ENCODE data around the gene OPALIN. TPM values are rescaled to one million over a fixed set of nuclear protein-coding genes. Genes with fewer than 3 reads are reported as not detected.

Gene OPALIN
- total RNA-seq, 1 donor from 2014 or later, result not detected

DNA sequence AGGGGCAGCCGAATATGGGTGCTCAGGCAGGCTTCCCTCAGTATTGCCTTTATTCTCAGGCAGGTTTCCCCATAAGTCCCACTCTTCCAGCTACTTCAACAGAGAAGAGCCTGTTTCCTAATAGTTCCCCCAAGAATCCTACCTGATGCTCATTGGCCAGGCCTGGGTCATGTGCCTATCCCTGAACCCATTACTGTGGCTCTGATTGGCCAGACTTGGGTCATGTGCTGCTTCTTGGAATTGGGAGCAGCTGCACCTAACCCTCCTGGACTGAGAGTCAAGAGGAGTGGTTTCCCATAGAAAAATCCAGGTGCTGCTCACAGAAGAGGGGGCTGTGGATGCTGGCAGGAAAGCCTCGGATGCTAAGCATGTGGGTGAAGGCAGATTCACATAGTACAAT lies 21.7 kb downstream of the OPALIN start:
- ATAC-seq (no peak), DNase-seq (no peak)
- TF ChIP-seq CTCF (IDR thresholded peaks at IDR 0.05), result no peak
- Histone ChIP-seq H3K36me3 (no peaks in the 10 kb centered on the region), H3K27me3 (peaks cover 7% of the 10 kb centered on the region), H3K27ac (no peak overlapping the region), H3K4me1 (no peaks in the 10 kb centered on the region), H3K4me3 (no peak overlapping the region), H3K9me3 (no peaks in the 10 kb centered on the region)
- intact Hi-C loops (cut with DNase I), result no loop called here

DNA sequence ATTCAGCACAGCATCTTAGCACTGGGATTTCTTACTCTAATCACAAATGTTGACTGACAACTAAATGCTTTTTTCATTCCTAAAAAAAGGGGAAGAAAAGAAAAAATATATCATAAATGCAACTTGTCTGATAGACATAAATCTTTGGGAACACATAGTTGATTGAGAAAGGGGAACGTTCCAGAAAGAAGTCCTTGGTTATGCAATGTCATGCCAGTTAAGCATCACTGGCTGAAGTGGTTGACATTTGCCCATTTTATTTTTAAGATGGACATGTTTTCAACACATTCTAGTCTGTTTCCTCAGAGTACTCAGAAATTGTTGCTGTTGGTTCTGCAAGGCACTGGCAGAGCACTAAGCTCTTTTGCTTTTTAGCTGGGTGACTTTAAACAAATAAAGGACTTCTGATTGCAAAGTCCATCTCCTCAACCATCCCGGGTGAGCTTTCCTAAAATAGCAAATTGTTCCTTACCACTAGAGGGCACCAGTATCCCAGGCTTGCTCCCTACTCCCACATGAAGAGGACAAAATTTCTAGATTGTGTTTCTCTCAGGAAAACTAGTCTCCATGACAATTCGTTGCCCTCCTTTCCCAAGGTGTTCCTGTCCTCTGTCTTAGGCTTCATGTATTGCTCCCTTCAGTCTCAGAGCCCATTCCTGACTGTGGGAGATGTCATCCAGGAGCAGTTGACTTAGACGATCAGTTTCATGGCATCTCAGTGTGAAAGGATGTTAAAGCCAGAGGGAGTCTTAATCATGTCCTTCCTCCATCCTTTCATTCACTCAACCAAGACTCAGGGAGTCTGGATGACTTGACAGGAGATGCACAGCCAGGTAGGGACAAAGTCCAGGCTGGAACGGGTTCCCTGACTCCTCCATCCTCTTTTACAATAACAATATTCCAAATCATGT lies 23.9 kb downstream of the OPALIN start:
- intact Hi-C loops (cut with DNase I), result no loop called here
- no peak overlapping the region for H3K27ac ChIP-seq
- H3K4me3 ChIP-seq, result no peak overlapping the region
- H3K9me3 ChIP-seq, result no peaks in the 10 kb centered on the region
- no peak for DNase-seq
- H3K27me3 ChIP-seq, result peaks cover 7% of the 10 kb centered on the region
- no peaks in the 10 kb centered on the region for H3K4me1 ChIP-seq
- peak; percentile 85 for TF ChIP-seq CTCF (IDR thresholded peaks at IDR 0.05)
- no peaks in the 10 kb centered on the region for H3K36me3 ChIP-seq
- peak; percentile 76 for ATAC-seq

GRCh38 chr10:96333101-96333500 lies 25.7 kb downstream of the OPALIN start:
- Histone ChIP-seq H3K4me3 (no peak overlapping the region), H3K27ac (no peak overlapping the region), H3K4me1 (no peaks in the 10 kb centered on the region), H3K36me3 (no peaks in the 10 kb centered on the region), H3K27me3 (peaks cover 7% of the 10 kb centered on the region), H3K9me3 (no peaks in the 10 kb centered on the region)
- DNase-seq (no peak), ATAC-seq (no peak)
- no peak for TF ChIP-seq CTCF (IDR thresholded peaks at IDR 0.05)
- intact Hi-C loops (cut with DNase I), result no loop called here

DNA sequence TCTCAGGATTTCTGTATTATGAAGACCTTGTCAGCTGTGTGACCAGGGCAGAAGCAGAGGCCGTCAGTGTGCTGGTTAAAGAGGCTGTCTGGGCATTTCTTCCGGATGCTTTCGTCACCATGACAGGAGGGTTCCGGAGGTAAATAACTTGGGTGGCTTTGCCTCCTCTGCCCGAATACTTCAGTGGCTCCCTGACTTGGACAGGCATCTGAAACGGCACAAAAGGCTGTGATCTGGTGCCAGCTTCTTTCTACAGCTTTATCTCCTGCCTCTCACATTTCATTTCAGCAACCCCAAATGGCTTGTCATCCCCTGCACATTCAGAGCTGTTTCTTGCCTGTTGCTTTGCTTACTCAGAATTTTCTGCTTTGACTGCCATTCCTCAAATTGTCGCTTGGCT lies 31.3 kb downstream of the OPALIN start:
- Histone ChIP-seq H3K27me3 (no peaks in the 10 kb centered on the region), H3K4me1 (no peaks in the 10 kb centered on the region), H3K36me3 (no peaks in the 10 kb centered on the region), H3K4me3 (no peak overlapping the region), H3K9me3 (no peaks in the 10 kb centered on the region), H3K27ac (no peak overlapping the region)
- intact Hi-C loops (cut with DNase I), result no loop called here
- ATAC-seq (no peak), DNase-seq (no peak)
- no peak for TF ChIP-seq CTCF (IDR thresholded peaks at IDR 0.05)

- ATAC-seq (no peak), DNase-seq (no peak)
- Histone ChIP-seq H3K9me3 (no peaks in the 10 kb centered on the region), H3K27me3 (no peaks in the 10 kb centered on the region), H3K27ac (no peak overlapping the region), H3K4me3 (no peak overlapping the region), H3K36me3 (no peaks in the 10 kb centered on the region), H3K4me1 (no peaks in the 10 kb centered on the region)
- no peak for TF ChIP-seq CTCF (IDR thresholded peaks at IDR 0.05)
- intact Hi-C loops (cut with DNase I), result no loop called here
Measured at GRCh38 chr10:96325719-96326373, 33.0 kb downstream of the OPALIN start.

Measured in upper lobe of right lung (tissue), 1 donor.